H1 (cell line): ENCODE measurements around the gene VPS13A. TPM values are rescaled to one million over a fixed set of nuclear protein-coding genes. Genes with fewer than 3 reads are reported as not detected.

Experiments used
- CTCF ChIA-PET: fragments of 300-600 bp; sonication (Branson Sonifier 250); formaldehyde crosslinking; loops from one replicate; lab custom pipeline; 2021; ENCODE audit not compliant: partially characterized antibody; lab: Charles Lee
- POLR2A ChIA-PET: fragments of 300-600 bp; sonication (Branson Sonifier 250); formaldehyde crosslinking; loops from one replicate; lab custom pipeline; 2021; ENCODE audit warnings: inconsistent platforms; ENCODE audit not compliant: partially characterized antibody; lab: Charles Lee
- DNase-seq, 2 experiments: peaks; one replicate each; pipeline versions ENCODE4 v3.0.0 to v3.0.0-alpha.2; 2010 to 2022; ENCODE audit warnings: low spot score in 2 of 2, low read depth in 1 of 2, mixed read lengths in 1 of 2
- FAIRE-seq: peaks from 2 replicates; lab custom pipeline; 2011; peaks lifted over from hg19 to GRCh38; lab: Jason Lieb, UNC
- H2AFZ ChIP-seq: 2 replicates; pipeline ENCODE4 v1.8.1; 2012; ENCODE audit warnings: low read length, inconsistent platforms
- H2AK5ac ChIP-seq: 2 replicates; pipeline ENCODE4 v1.6.1; 2013; ENCODE audit warnings: low read depth, low read length
- H2BK120ac ChIP-seq: replicated peaks from 2 replicates; pipeline ENCODE3; 2013; ENCODE audit warnings: low read depth, low read length, inconsistent platforms
- H2BK12ac ChIP-seq: 2 replicates; pipeline ENCODE4 v1.6.1; 2013; ENCODE audit warnings: low read depth, low read length
- H2BK15ac ChIP-seq: 2 replicates; pipeline ENCODE4 v1.6.1; 2013; ENCODE audit warnings: low read length
- H2BK20ac ChIP-seq: 2 replicates; pipeline ENCODE4 v1.6.1; 2013; ENCODE audit warnings: low read length
- H2BK5ac ChIP-seq: 2 replicates; pipeline ENCODE4 v1.6.1; 2013; ENCODE audit warnings: low read depth, low read length
- H3K14ac ChIP-seq: 2 replicates; pipeline ENCODE4 v1.6.1; 2013; ENCODE audit warnings: inconsistent platforms; ENCODE audit not compliant: insufficient read length
- H3K18ac ChIP-seq: 2 replicates; pipeline ENCODE4 v1.6.1; 2013; ENCODE audit warnings: low read length; ENCODE audit errors: extremely low read depth
- H3K23ac ChIP-seq: 2 replicates; pipeline ENCODE4 v1.6.1; 2013; ENCODE audit warnings: inconsistent platforms; ENCODE audit not compliant: insufficient read length
- H3K23me2 ChIP-seq: 2 replicates; pipeline ENCODE4 v1.6.1; 2013; ENCODE audit warnings: low read depth, low read length
- H3K27ac ChIP-seq: 2 replicates; pipeline ENCODE4 v1.6.1; 2011; ENCODE audit warnings: low read depth, low read length, inconsistent platforms
- H3K27me3 ChIP-seq, 4 experiments: replicated peaks in 1 of 4; 1 replicate in 1 of 4; 2 replicates in 3 of 4; pipeline versions ENCODE4 v1.6.1 to v1.8.1; 2011 to 2013; ENCODE audit warnings: low read length in 3 of 4, mild to moderate bottlenecking in 3 of 4, inconsistent platforms in 2 of 4, mixed read lengths in 2 of 4, moderate library complexity in 1 of 4; ENCODE audit not compliant: control insufficient read depth in 3 of 4, insufficient read depth in 3 of 4; ENCODE audit errors: extremely low read depth in 1 of 4
- H3K36me3 ChIP-seq, 4 experiments: 2 replicates each; pipeline versions ENCODE4 v1.6.1 to v1.8.1; 2011 to 2013; ENCODE audit warnings: mild to moderate bottlenecking in 4 of 4, low read length in 3 of 4, moderate library complexity in 2 of 4, control low read depth in 1 of 4, inconsistent platforms in 1 of 4; ENCODE audit not compliant: insufficient read depth in 4 of 4, control insufficient read depth in 2 of 4
- H3K4ac ChIP-seq: replicated peaks from 2 replicates; pipeline ENCODE3; 2013; ENCODE audit warnings: low read length, low read depth, mixed read lengths, inconsistent platforms; ENCODE audit not compliant: insufficient read length
- H3K4me1 ChIP-seq, 4 experiments: replicated peaks in 1 of 4; 1 replicate in 1 of 4; 2 replicates in 3 of 4; pipeline versions ENCODE4 v1.6.1 to v1.8.1; 2011 to 2013; ENCODE audit warnings: low read length in 3 of 4, inconsistent platforms in 2 of 4, mixed read lengths in 1 of 4; ENCODE audit not compliant: insufficient read depth in 4 of 4, control insufficient read depth in 3 of 4
- H3K4me2 ChIP-seq, 2 experiments: 2 replicates each; pipeline versions ENCODE4 v1.6.1 to v1.8.1; 2011 to 2013; ENCODE audit warnings: low read depth in 2 of 2, low read length in 2 of 2, control low read depth in 1 of 2, inconsistent platforms in 1 of 2, mild to moderate bottlenecking in 1 of 2; ENCODE audit not compliant: insufficient read depth in 1 of 2
- H3K4me3 ChIP-seq, 4 experiments: fragments of 200-600, 300-600 bp in 1 of 4; sonication (generic), shearing (Covaris generic), sonication (Bioruptor Twin) in 1 of 4; 2 replicates each; pipeline versions ENCODE4 v1.5.1 to v1.8.1; 2011 to 2016; ENCODE audit warnings: low read length in 4 of 4, low read depth in 3 of 4, control low read depth in 2 of 4, inconsistent platforms in 2 of 4, mild to moderate bottlenecking in 2 of 4, mixed read lengths in 1 of 4, moderate library complexity in 1 of 4; ENCODE audit not compliant: insufficient read depth in 2 of 4; ENCODE audit errors: extremely low read depth in 1 of 4
- H3K56ac ChIP-seq: replicated peaks from 2 replicates; pipeline ENCODE3; 2013; ENCODE audit warnings: low read depth, mild to moderate bottlenecking, mixed read lengths, low read length, inconsistent platforms; ENCODE audit not compliant: insufficient read length
- H3K79me1 ChIP-seq: 2 replicates; pipeline ENCODE4 v1.6.1; 2013; ENCODE audit warnings: low read depth, low read length, control low read depth
- H3K79me2 ChIP-seq, 2 experiments: 2 replicates each; pipeline versions ENCODE4 v1.6.1 to v1.8.1; 2012 to 2013; ENCODE audit warnings: low read length in 2 of 2, mild to moderate bottlenecking in 2 of 2, inconsistent platforms in 1 of 2; ENCODE audit not compliant: insufficient read depth in 2 of 2, control insufficient read depth in 1 of 2
- H3K9ac ChIP-seq, 4 experiments: replicated peaks in 1 of 4; 1 replicate in 1 of 4; 2 replicates in 3 of 4; pipeline versions ENCODE4 v1.6.1 to v1.8.1; 2011 to 2013; ENCODE audit warnings: low read depth in 3 of 4, low read length in 3 of 4, control low read depth in 2 of 4, mild to moderate bottlenecking in 2 of 4, moderate library complexity in 2 of 4, inconsistent platforms in 1 of 4; ENCODE audit errors: extremely low read depth in 1 of 4
- H3K9me3 ChIP-seq, 2 experiments: 2 replicates each; pipeline versions ENCODE4 v1.6.1 to v1.8.1; 2012 to 2013; ENCODE audit warnings: mild to moderate bottlenecking in 2 of 2, moderate library complexity in 2 of 2, control low read depth in 1 of 2, inconsistent platforms in 1 of 2, low read depth in 1 of 2, low read length in 1 of 2, mixed read lengths in 1 of 2; ENCODE audit not compliant: insufficient read depth in 2 of 2
- H4K20me1 ChIP-seq, 2 experiments: replicated peaks in 1 of 2; 2 replicates each; pipeline versions ENCODE3 to v1.8.1; 2011 to 2013; ENCODE audit warnings: inconsistent platforms in 2 of 2, low read length in 2 of 2, mild to moderate bottlenecking in 1 of 2; ENCODE audit not compliant: insufficient read depth in 2 of 2, control insufficient read depth in 1 of 2
- H4K5ac ChIP-seq: 2 replicates; pipeline ENCODE4 v1.6.1; 2013; ENCODE audit warnings: low read length, low read depth, mixed read lengths, inconsistent platforms; ENCODE audit not compliant: insufficient read length
- H4K8ac ChIP-seq: 2 replicates; pipeline ENCODE4 v1.8.0; 2013; ENCODE audit warnings: mild to moderate bottlenecking, moderate library complexity, low read length, inconsistent platforms; ENCODE audit not compliant: insufficient read depth; ENCODE audit errors: extremely low read depth
- H4K91ac ChIP-seq: replicated peaks from 2 replicates; pipeline ENCODE3; 2013; ENCODE audit warnings: low read length, mixed read lengths, inconsistent platforms; ENCODE audit not compliant: insufficient read length
- CBX8 ChIP-seq: fragments of 300-800, 300-1000 bp; sonication (generic); IDR thresholded peaks from 2 replicates; pipeline ENCODE4 v1.7.1; 2016; ENCODE audit warnings: low read depth, low read length, borderline replicate concordance
- CEBPB ChIP-seq: IDR thresholded peaks from 2 replicates; pipeline ENCODE4 v1.6.1; 2012; ENCODE audit warnings: low read depth, low read length
- EGR1 ChIP-seq: IDR thresholded peaks from 2 replicates; pipeline ENCODE4 v1.6.1; 2011; ENCODE audit warnings: low read depth, low read length, borderline replicate concordance
- NANOG ChIP-seq: IDR thresholded peaks from 2 replicates; pipeline ENCODE4 v1.6.1; 2011; ENCODE audit warnings: low read length, low read depth, mild to moderate bottlenecking, inconsistent platforms; ENCODE audit not compliant: insufficient read depth, poor library complexity, severe bottlenecking
- PHF8 ChIP-seq: fragments of 200-600 bp; sonication (generic); conservative IDR thresholded peaks from 2 replicates; pipeline ENCODE4 v1.7.1; 2012; ENCODE audit warnings: low read depth, mild to moderate bottlenecking, inconsistent platforms, low read length, moderate library complexity
- POLR2A ChIP-seq, 2 experiments: IDR thresholded peaks; 1 replicate in 1 of 2; 2 replicates in 1 of 2; pipeline ENCODE4 v1.6.1; 2011; ENCODE audit warnings: low read depth in 2 of 2, low read length in 2 of 2, mild to moderate bottlenecking in 2 of 2; ENCODE audit errors: control extremely low read depth in 1 of 2
- POLR2AphosphoS5 ChIP-seq: IDR thresholded peaks from 2 replicates; pipeline ENCODE4 v1.6.1; 2011; ENCODE audit warnings: low read depth, low read length
- RBBP5 ChIP-seq: IDR thresholded peaks from 2 replicates; pipeline ENCODE4 v1.7.1; 2012; ENCODE audit warnings: low read depth, mild to moderate bottlenecking, inconsistent platforms, low read length, moderate library complexity, borderline replicate concordance
- TAF1 ChIP-seq: IDR thresholded peaks from 2 replicates; pipeline ENCODE4 v1.6.1; 2011; ENCODE audit warnings: mild to moderate bottlenecking, low read depth, low read length
- WGBS, 2 experiments: shearing (Covaris generic) in 1 of 2; methylation state at CpG; one replicate each; pipeline versions ENCODE4 v1.1.6 to v1.1.7; 2013 to 2015; ENCODE audit warnings: low lambda C conversion rate in 2 of 2, mixed read lengths in 2 of 2, inconsistent platforms in 1 of 2, low coverage in 1 of 2, missing lambda C conversion rate in 1 of 2; ENCODE audit not compliant: insufficient replicate concordance in 2 of 2, insufficient coverage in 1 of 2, insufficient read length in 1 of 2; ENCODE audit errors: extremely low coverage in 1 of 2, missing lambda C conversion rate in 1 of 2; 5-methylcytosine and 5-hydroxymethylcytosine counted together
- long read RNA-seq, 2 experiments: library from RNA in 1 of 2; library from capped mRNA in 1 of 2; stranded (forward); transcript quantifications; one replicate each; pipeline ENCODE4 v2.0.0, GENCODE V29; 2021; ENCODE audit warnings: inconsistent platforms in 1 of 2
- polyA minus RNA-seq, 3 experiments: library from RNA; depleted of rRNA, polyadenylated mRNA; stranded (reverse); fragments of >200 nt; gene quantifications; 1 replicate in 2 of 3; 2 replicates in 1 of 3; pipeline ENCODE4 v1.2.3, GENCODE V29; 2011
- polyA plus RNA-seq, 7 experiments: library from polyadenylated mRNA; depleted of rRNA in 3 of 7; stranded (reverse) in 5 of 7; unstranded in 2 of 7; fragments of >200 nt in 5 of 7; fragments of 200-250 nt in 2 of 7; gene quantifications; 1 replicate in 5 of 7; 2 replicates in 1 of 7; 4 replicates in 1 of 7; pipeline versions ENCODE4 v1.2.1 to v1.2.3, GENCODE V29; 2011 to 2013; ENCODE audit warnings: missing spikeins in 2 of 7, mixed read lengths in 2 of 7
- total RNA-seq: library from RNA; stranded (reverse); fragmentation: NEBNext Ultra II Directional; extraction: Animal tissue kit (Norgen Biotek cat#: 25700); gene quantifications from 2 replicates; pipeline ENCODE4 v1.2.1, GENCODE V29; 2021

Gene VPS13A
- total RNA-seq (30.0 and 36.5 TPM in 2 replicates), polyA plus RNA-seq (2011; rRNA removed) (2.7 and 6.0 TPM in 2 replicates), polyA minus RNA-seq (2011; rRNA and poly(A)+ RNA removed) (34.7 and 43.8 TPM in 2 replicates)
- 7.1 TPM for polyA plus RNA-seq (2011; cell fraction: cytosol; rRNA removed)
- 7.6 TPM for polyA plus RNA-seq (2011; cell fraction: nucleus; rRNA removed)
- polyA plus RNA-seq (2012, experiment 1 of 2) = 5.6 to 15.8 TPM (median 7.8 TPM) in 4 replicates
- polyA plus RNA-seq (2012, experiment 2 of 2) = 1.1 TPM
- 40.4 TPM for polyA plus RNA-seq (2013, experiment 1 of 2)
- polyA plus RNA-seq (2013, experiment 2 of 2) = 32.1 TPM
- 28.3 TPM for polyA minus RNA-seq (2011; cell fraction: cytosol; rRNA and poly(A)+ RNA removed)
- polyA minus RNA-seq (2011; cell fraction: nucleus; rRNA and poly(A)+ RNA removed) = 133 TPM
- long read RNA-seq, experiment 1, partial matches to known transcripts = 6 of 20 reads
- long read RNA-seq, experiment 1, other reads (novel, unspliced or antisense) = 14 of 20 reads
- long read RNA-seq, experiment 2, partial matches to known transcripts = 3 of 3 reads
- long read RNA-seq, experiment 2, other reads (novel, unspliced or antisense) = 0 of 3 reads

- 2% methylated on average over 51 of the region's 89 CpGs; no CpG with 5 or more reads in 1 of the 2 experiments for WGBS, 2 experiments
- Histone ChIP-seq H3K56ac (peak within 1 kb of the TSS; percentile 48), H3K4me1 (peaks cover 2 to 6% (median 3%) of the 10 kb centered on the region in 4 experiments; a peak in 6 of 7 replicates), H3K14ac (no peak within 1 kb of the TSS), H4K5ac (peak within 1 kb of the TSS; percentile 91), H4K8ac (peak within 1 kb of the TSS; percentile 88), H3K79me2 (peaks cover 5 to 41% of the 10 kb centered on the region in 2 experiments; a peak in 3 of 4 replicates), H3K27ac (peak within 1 kb of the TSS; percentile 63; the same call in 1 of the 2 replicates), H3K9ac (peak within 1 kb of the TSS; percentile 64 to 77 (median 74)), H4K20me1 (no peaks in the 10 kb centered on the region), H2BK20ac (no peak within 1 kb of the TSS), H3K36me3 (no peaks in the 10 kb centered on the region), H3K4me3 (peak within 1 kb of the TSS; percentile 75 to 84 (median 83)), H3K18ac (peak within 1 kb of the TSS; percentile 89), H4K91ac (peak within 1 kb of the TSS; percentile 87), H2BK12ac (no peak within 1 kb of the TSS), H3K23ac (no peak within 1 kb of the TSS), H2BK15ac (no peak within 1 kb of the TSS), H3K27me3 (no peaks in the 10 kb centered on the region), H2AK5ac (no peak within 1 kb of the TSS), H3K23me2 (peaks cover 6% of the 10 kb centered on the region; the same call in 1 of the 2 replicates), H2BK120ac (peak within 1 kb of the TSS; percentile 6), H3K9me3 (no peaks in the 10 kb centered on the region), H2BK5ac (peak within 1 kb of the TSS; percentile 53; the same call in 1 of the 2 replicates), H3K4ac (peak within 1 kb of the TSS; percentile 57), H3K79me1 (no peaks in the 10 kb centered on the region), H2AFZ (peak within 1 kb of the TSS; percentile 89), H3K4me2 (peak within 1 kb of the TSS; percentile 69 to 86)
- FAIRE-seq (no peak), DNase-seq (peak; percentile 92 to 99)
- ChIA-PET POLR2A (interaction anchor here (0.9 to 1.3 kb wide), 3 partner anchors 10 to 158 kb away, joined by 3 read pairs; partner anchors contain the start of gene FOXB2), CTCF (interaction anchor here (0.9 to 3.1 kb wide), 2 partner anchors 10 to 252 kb away, joined by 3 to 18 read pairs; no protein-coding TSS in a partner anchor)
- TF ChIP-seq TAF1 (peak; percentile 69; the same call in 1 of the 2 replicates), POLR2A (IDR thresholded peaks at IDR 0.05; ENCODE audit: control extremely low read depth in 1 of 2, low read depth in 2 of 2, low read length in 2 of 2) (peak in 1 of 2 experiments; percentile 68; a peak in 2 of 3 replicates), EGR1 (0 out of 2 replicates have a peak, but pooled peaks have one; percentile 5), CBX8 (no peak), POLR2AphosphoS5 (no peak), RBBP5 (peak; percentile 84; the same call in 1 of the 2 replicates), CEBPB (no peak), PHF8 (peak; percentile 56), NANOG (peak; percentile 46)
Observed at GRCh38 chr9:77177143-77177893, at the start of gene VPS13A. Gene VPS13A, plus strand, starts transcription at chr9:77177534. Its CDS starts 171 bp downstream, at chr9:77177705.
